H1 (cell line): Measurements from ENCODE around the gene CLEC16A. TPM values are rescaled to one million over a fixed set of nuclear protein-coding genes. Genes with fewer than 3 reads are reported as not detected.

ENCODE experiments used
- CTCF ChIA-PET: fragments of 300-600 bp; sonication (Branson Sonifier 250); formaldehyde crosslinking; loops from one replicate; lab custom pipeline; 2021; ENCODE audit not compliant: partially characterized antibody; lab: Charles Lee
- POLR2A ChIA-PET: fragments of 300-600 bp; sonication (Branson Sonifier 250); formaldehyde crosslinking; loops from one replicate; lab custom pipeline; 2021; ENCODE audit warnings: inconsistent platforms; ENCODE audit not compliant: partially characterized antibody; lab: Charles Lee
- DNase-seq, 2 experiments: peaks; one replicate each; pipeline versions ENCODE4 v3.0.0 to v3.0.0-alpha.2; 2010 to 2022; ENCODE audit warnings: low spot score in 2 of 2, low read depth in 1 of 2, mixed read lengths in 1 of 2
- FAIRE-seq: peaks from 2 replicates; lab custom pipeline; 2011; peaks lifted over from hg19 to GRCh38; lab: Jason Lieb, UNC
- H2AFZ ChIP-seq: 2 replicates; pipeline ENCODE4 v1.8.1; 2012; ENCODE audit warnings: low read length, inconsistent platforms
- H2AK5ac ChIP-seq: 2 replicates; pipeline ENCODE4 v1.6.1; 2013; ENCODE audit warnings: low read depth, low read length
- H2BK120ac ChIP-seq: replicated peaks from 2 replicates; pipeline ENCODE3; 2013; ENCODE audit warnings: low read depth, low read length, inconsistent platforms
- H2BK12ac ChIP-seq: 2 replicates; pipeline ENCODE4 v1.6.1; 2013; ENCODE audit warnings: low read depth, low read length
- H2BK15ac ChIP-seq: 2 replicates; pipeline ENCODE4 v1.6.1; 2013; ENCODE audit warnings: low read length
- H2BK20ac ChIP-seq: 2 replicates; pipeline ENCODE4 v1.6.1; 2013; ENCODE audit warnings: low read length
- H2BK5ac ChIP-seq: 2 replicates; pipeline ENCODE4 v1.6.1; 2013; ENCODE audit warnings: low read depth, low read length
- H3K14ac ChIP-seq: 2 replicates; pipeline ENCODE4 v1.6.1; 2013; ENCODE audit warnings: inconsistent platforms; ENCODE audit not compliant: insufficient read length
- H3K18ac ChIP-seq: 2 replicates; pipeline ENCODE4 v1.6.1; 2013; ENCODE audit warnings: low read length; ENCODE audit errors: extremely low read depth
- H3K23ac ChIP-seq: 2 replicates; pipeline ENCODE4 v1.6.1; 2013; ENCODE audit warnings: inconsistent platforms; ENCODE audit not compliant: insufficient read length
- H3K23me2 ChIP-seq: 2 replicates; pipeline ENCODE4 v1.6.1; 2013; ENCODE audit warnings: low read depth, low read length
- H3K27ac ChIP-seq: 2 replicates; pipeline ENCODE4 v1.6.1; 2011; ENCODE audit warnings: low read depth, low read length, inconsistent platforms
- H3K27me3 ChIP-seq, 4 experiments: replicated peaks in 1 of 4; 1 replicate in 1 of 4; 2 replicates in 3 of 4; pipeline versions ENCODE4 v1.6.1 to v1.8.1; 2011 to 2013; ENCODE audit warnings: low read length in 3 of 4, mild to moderate bottlenecking in 3 of 4, inconsistent platforms in 2 of 4, mixed read lengths in 2 of 4, moderate library complexity in 1 of 4; ENCODE audit not compliant: control insufficient read depth in 3 of 4, insufficient read depth in 3 of 4; ENCODE audit errors: extremely low read depth in 1 of 4
- H3K36me3 ChIP-seq, 4 experiments: 2 replicates each; pipeline versions ENCODE4 v1.6.1 to v1.8.1; 2011 to 2013; ENCODE audit warnings: mild to moderate bottlenecking in 4 of 4, low read length in 3 of 4, moderate library complexity in 2 of 4, control low read depth in 1 of 4, inconsistent platforms in 1 of 4; ENCODE audit not compliant: insufficient read depth in 4 of 4, control insufficient read depth in 2 of 4
- H3K4ac ChIP-seq: replicated peaks from 2 replicates; pipeline ENCODE3; 2013; ENCODE audit warnings: low read length, low read depth, mixed read lengths, inconsistent platforms; ENCODE audit not compliant: insufficient read length
- H3K4me1 ChIP-seq, 4 experiments: replicated peaks in 1 of 4; 1 replicate in 1 of 4; 2 replicates in 3 of 4; pipeline versions ENCODE4 v1.6.1 to v1.8.1; 2011 to 2013; ENCODE audit warnings: low read length in 3 of 4, inconsistent platforms in 2 of 4, mixed read lengths in 1 of 4; ENCODE audit not compliant: insufficient read depth in 4 of 4, control insufficient read depth in 3 of 4
- H3K4me2 ChIP-seq, 2 experiments: 2 replicates each; pipeline versions ENCODE4 v1.6.1 to v1.8.1; 2011 to 2013; ENCODE audit warnings: low read depth in 2 of 2, low read length in 2 of 2, control low read depth in 1 of 2, inconsistent platforms in 1 of 2, mild to moderate bottlenecking in 1 of 2; ENCODE audit not compliant: insufficient read depth in 1 of 2
- H3K4me3 ChIP-seq, 4 experiments: fragments of 200-600, 300-600 bp in 1 of 4; sonication (generic), shearing (Covaris generic), sonication (Bioruptor Twin) in 1 of 4; 2 replicates each; pipeline versions ENCODE4 v1.5.1 to v1.8.1; 2011 to 2016; ENCODE audit warnings: low read length in 4 of 4, low read depth in 3 of 4, control low read depth in 2 of 4, inconsistent platforms in 2 of 4, mild to moderate bottlenecking in 2 of 4, mixed read lengths in 1 of 4, moderate library complexity in 1 of 4; ENCODE audit not compliant: insufficient read depth in 2 of 4; ENCODE audit errors: extremely low read depth in 1 of 4
- H3K56ac ChIP-seq: replicated peaks from 2 replicates; pipeline ENCODE3; 2013; ENCODE audit warnings: low read depth, mild to moderate bottlenecking, mixed read lengths, low read length, inconsistent platforms; ENCODE audit not compliant: insufficient read length
- H3K79me1 ChIP-seq: 2 replicates; pipeline ENCODE4 v1.6.1; 2013; ENCODE audit warnings: low read depth, low read length, control low read depth
- H3K79me2 ChIP-seq, 2 experiments: 2 replicates each; pipeline versions ENCODE4 v1.6.1 to v1.8.1; 2012 to 2013; ENCODE audit warnings: low read length in 2 of 2, mild to moderate bottlenecking in 2 of 2, inconsistent platforms in 1 of 2; ENCODE audit not compliant: insufficient read depth in 2 of 2, control insufficient read depth in 1 of 2
- H3K9ac ChIP-seq, 4 experiments: replicated peaks in 1 of 4; 1 replicate in 1 of 4; 2 replicates in 3 of 4; pipeline versions ENCODE4 v1.6.1 to v1.8.1; 2011 to 2013; ENCODE audit warnings: low read depth in 3 of 4, low read length in 3 of 4, control low read depth in 2 of 4, mild to moderate bottlenecking in 2 of 4, moderate library complexity in 2 of 4, inconsistent platforms in 1 of 4; ENCODE audit errors: extremely low read depth in 1 of 4
- H3K9me3 ChIP-seq, 2 experiments: 2 replicates each; pipeline versions ENCODE4 v1.6.1 to v1.8.1; 2012 to 2013; ENCODE audit warnings: mild to moderate bottlenecking in 2 of 2, moderate library complexity in 2 of 2, control low read depth in 1 of 2, inconsistent platforms in 1 of 2, low read depth in 1 of 2, low read length in 1 of 2, mixed read lengths in 1 of 2; ENCODE audit not compliant: insufficient read depth in 2 of 2
- H4K20me1 ChIP-seq, 2 experiments: replicated peaks in 1 of 2; 2 replicates each; pipeline versions ENCODE3 to v1.8.1; 2011 to 2013; ENCODE audit warnings: inconsistent platforms in 2 of 2, low read length in 2 of 2, mild to moderate bottlenecking in 1 of 2; ENCODE audit not compliant: insufficient read depth in 2 of 2, control insufficient read depth in 1 of 2
- H4K5ac ChIP-seq: 2 replicates; pipeline ENCODE4 v1.6.1; 2013; ENCODE audit warnings: low read length, low read depth, mixed read lengths, inconsistent platforms; ENCODE audit not compliant: insufficient read length
- H4K8ac ChIP-seq: 2 replicates; pipeline ENCODE4 v1.8.0; 2013; ENCODE audit warnings: mild to moderate bottlenecking, moderate library complexity, low read length, inconsistent platforms; ENCODE audit not compliant: insufficient read depth; ENCODE audit errors: extremely low read depth
- H4K91ac ChIP-seq: replicated peaks from 2 replicates; pipeline ENCODE3; 2013; ENCODE audit warnings: low read length, mixed read lengths, inconsistent platforms; ENCODE audit not compliant: insufficient read length
- E2F6 ChIP-seq: IDR thresholded peaks from 2 replicates; pipeline ENCODE4 v1.6.1; 2012; ENCODE audit warnings: inconsistent platforms
- KDM4A ChIP-seq: IDR thresholded peaks from one replicate; pipeline ENCODE4 v1.7.1; 2012; ENCODE audit warnings: low read depth, mild to moderate bottlenecking, moderate library complexity, low read length, inconsistent platforms; ENCODE audit not compliant: severe bottlenecking
- WGBS, 2 experiments: shearing (Covaris generic) in 1 of 2; methylation state at CpG; one replicate each; pipeline versions ENCODE4 v1.1.6 to v1.1.7; 2013 to 2015; ENCODE audit warnings: low lambda C conversion rate in 2 of 2, mixed read lengths in 2 of 2, inconsistent platforms in 1 of 2, low coverage in 1 of 2, missing lambda C conversion rate in 1 of 2; ENCODE audit not compliant: insufficient replicate concordance in 2 of 2, insufficient coverage in 1 of 2, insufficient read length in 1 of 2; ENCODE audit errors: extremely low coverage in 1 of 2, missing lambda C conversion rate in 1 of 2; 5-methylcytosine and 5-hydroxymethylcytosine counted together
- polyA plus RNA-seq, 7 experiments: library from polyadenylated mRNA; depleted of rRNA in 3 of 7; stranded (reverse) in 5 of 7; unstranded in 2 of 7; fragments of >200 nt in 5 of 7; fragments of 200-250 nt in 2 of 7; gene quantifications; 1 replicate in 5 of 7; 2 replicates in 1 of 7; 4 replicates in 1 of 7; pipeline versions ENCODE4 v1.2.1 to v1.2.3, GENCODE V29; 2011 to 2013; ENCODE audit warnings: missing spikeins in 2 of 7, mixed read lengths in 2 of 7
- total RNA-seq: library from RNA; stranded (reverse); fragmentation: NEBNext Ultra II Directional; extraction: Animal tissue kit (Norgen Biotek cat#: 25700); gene quantifications from 2 replicates; pipeline ENCODE4 v1.2.1, GENCODE V29; 2021

Gene CLEC16A
- total and polyA plus RNA-seq, 2 of the 8 experiments (the other 6 are each of a cell fraction or from before 2014, with no cell fraction given) = 7.6 to 19.3 TPM

- POLR2A ChIA-PET = interaction anchor here (0.6 kb wide), 1 partner anchor 699 kb away, joined by 3 read pairs; no protein-coding TSS in a partner anchor
- H3K23me2 ChIP-seq = no peaks in the 10 kb centered on the region
- TF ChIP-seq KDM4A = no peak
- no peak for TF ChIP-seq E2F6
Measured at GRCh38 chr16:10999300-10999699, 54.9 kb downstream of the CLEC16A start.

More at GRCh38 chr16:10999300-10999699, 54.9 kb downstream of the CLEC16A start:
- Histone ChIP-seq H3K18ac (no peak overlapping the region), H2BK20ac (no peak overlapping the region), H3K14ac (no peak overlapping the region), H3K4me3 (no peak overlapping the region), H3K9me3 (no peaks in the 10 kb centered on the region; a peak in 1 of 4 replicates), H4K8ac (no peak overlapping the region), H2BK15ac (no peak overlapping the region), H3K27ac (no peak overlapping the region), H3K9ac (no peak overlapping the region), H4K20me1 (no peaks in the 10 kb centered on the region), H3K79me1 (no peaks in the 10 kb centered on the region; the same call in 1 of the 2 replicates), H4K91ac (no peak overlapping the region), H3K79me2 (no peaks in the 10 kb centered on the region), H3K4ac (no peak overlapping the region), H3K23ac (no peak overlapping the region), H3K4me2 (no peak overlapping the region), H3K4me1 (no peaks in the 10 kb centered on the region), H4K5ac (no peak overlapping the region), H2BK12ac (no peak overlapping the region), H3K36me3 (peaks cover 0 to 3% (median 2%) of the 10 kb centered on the region in 4 experiments; a peak in 3 of 8 replicates), H2BK5ac (no peak overlapping the region), H3K56ac (no peak overlapping the region), H2AK5ac (no peak overlapping the region), H2AFZ (no peak overlapping the region), H3K27me3 (no peaks in the 10 kb centered on the region), H2BK120ac (no peak overlapping the region)
- no peak for FAIRE-seq
- 92% methylated on average over 3 of the region's 3 CpGs; no CpG with 5 or more reads in 1 of the 2 experiments for WGBS, 2 experiments
- no peak for DNase-seq
- CTCF ChIA-PET = interaction anchor here (1.0 to 1.7 kb wide), 3 partner anchors 10 to 19 kb away, joined by 3 to 7 read pairs (median 3); no protein-coding TSS in a partner anchor
